Panc1 (cell line): ENCODE results near the gene NLRP6. TPM values are rescaled to one million over a fixed set of nuclear protein-coding genes. Genes with fewer than 3 reads are reported as not detected.

Experiments used
- ATAC-seq: fragments of 200-7000 bp; cut with Tn5 transposase; 2 replicates; pipeline ENCODE4 v1.9.1; 2020; ENCODE audit warnings: mild to moderate bottlenecking, moderate library complexity
- BruUV-seq: library from RNA; stranded (reverse); fragments of 400-500 nt; replicated peaks from 2 replicates; lab custom pipeline; 2021; lab: Mats Ljungman, UMichigan
- CTCF ChIA-PET: fragments of 300-600 bp; sonication (Branson Sonifier 250); formaldehyde crosslinking; loops from one replicate; lab custom pipeline; 2022; ENCODE audit warnings: antibody characterized with exemption; lab: Charles Lee
- POLR2A ChIA-PET: fragments of 300-600 bp; sonication (Branson Sonifier 250); formaldehyde crosslinking; loops from one replicate; lab custom pipeline; 2022; ENCODE audit warnings: antibody characterized with exemption; lab: Charles Lee
- DNase-seq: peaks from one replicate; pipeline ENCODE4 v3.0.0-alpha.2; 2010; ENCODE audit warnings: low read depth, low spot score
- H3K27ac ChIP-seq: 2 replicates; pipeline ENCODE4 v1.5.1; 2011; ENCODE audit warnings: mild to moderate bottlenecking, low read length, inconsistent platforms
- H3K27me3 ChIP-seq: fragments of 200-500 bp; sonication (Bioruptor generic); 2 replicates; pipeline ENCODE4 v1.6.0; 2014; ENCODE audit warnings: low read length, inconsistent platforms; ENCODE audit not compliant: control insufficient read depth, insufficient read depth
- H3K36me3 ChIP-seq: fragments of 200-500 bp; sonication (Bioruptor generic); 2 replicates; pipeline ENCODE4 v1.5.1; 2014; ENCODE audit warnings: inconsistent platforms, mild to moderate bottlenecking, low read length, moderate library complexity; ENCODE audit not compliant: control insufficient read depth, insufficient read depth
- H3K4me1 ChIP-seq: 2 replicates; pipeline ENCODE4 v1.5.1; 2011; ENCODE audit warnings: inconsistent platforms, mild to moderate bottlenecking, low read length, moderate library complexity; ENCODE audit not compliant: control insufficient read depth, insufficient read depth
- H3K4me3 ChIP-seq, 2 experiments: 2 replicates each; pipeline ENCODE4 v1.5.1; 2011 to 2012; ENCODE audit warnings: low read depth in 2 of 2, low read length in 2 of 2, mild to moderate bottlenecking in 2 of 2, inconsistent platforms in 1 of 2, moderate library complexity in 1 of 2
- H3K9me3 ChIP-seq: fragments of 200-500 bp; sonication (Bioruptor generic); 2 replicates; pipeline ENCODE4 v1.5.1; 2014; ENCODE audit warnings: low read depth, mild to moderate bottlenecking, inconsistent platforms, low read length, moderate library complexity; ENCODE audit not compliant: control insufficient read depth, insufficient read depth
- POLR2AphosphoS5 ChIP-seq: IDR thresholded peaks from 2 replicates; pipeline ENCODE4 v1.6.1; 2012; ENCODE audit warnings: mild to moderate bottlenecking, low read depth, low read length, moderate library complexity
- SIN3A ChIP-seq: IDR thresholded peaks from 2 replicates; pipeline ENCODE4 v1.6.1; 2012; ENCODE audit warnings: low read depth, mild to moderate bottlenecking, low read length, moderate library complexity, borderline replicate concordance; ENCODE audit not compliant: insufficient read depth
- TCF7L2 ChIP-seq: IDR thresholded peaks from 2 replicates; pipeline ENCODE4 v1.6.1; 2011; ENCODE audit warnings: mild to moderate bottlenecking, low read depth, low read length, inconsistent platforms
- in situ Hi-C: cut with HindIII; loops from 2 replicates; pipeline ENCODE4 v1.10.0; 2016; ENCODE audit warnings: low sequenced_read_pairs, low pct_unique_long_range_greater_than_20kb
- intact Hi-C: fragments of 100-400 bp; cut with micrococcal nuclease; formaldehyde crosslinking; loops from one replicate; pipeline ENCODE4 v1.10.0; 2022; ENCODE audit not compliant: unreplicated experiment
- total RNA-seq: library from RNA; stranded (reverse); gene quantifications from one replicate; pipeline ENCODE4 v1.2.1, GENCODE V29; 2021; ENCODE audit not compliant: unreplicated experiment
- TF ChIP-seq, protein P1 (sequence below), 2 experiments: IDR thresholded peaks; 2 replicates each; pipeline ENCODE4 v1.6.1; 2011 to 2012; ENCODE audit warnings: low read depth in 2 of 2, control low read depth in 1 of 2, low read length in 1 of 2, mild to moderate bottlenecking in 1 of 2, moderate library complexity in 1 of 2; ENCODE audit not compliant: insufficient read depth in 1 of 2
- TF ChIP-seq, protein P2 (sequence below): fragments of 450-650 bp; IDR thresholded peaks from 2 replicates; pipeline ENCODE4 v1.5.1; 2017; ENCODE audit warnings: mild to moderate bottlenecking

Gene NLRP6
- total RNA-seq, 1 experiment from 2014 or later, result 0.59 TPM

DNA sequence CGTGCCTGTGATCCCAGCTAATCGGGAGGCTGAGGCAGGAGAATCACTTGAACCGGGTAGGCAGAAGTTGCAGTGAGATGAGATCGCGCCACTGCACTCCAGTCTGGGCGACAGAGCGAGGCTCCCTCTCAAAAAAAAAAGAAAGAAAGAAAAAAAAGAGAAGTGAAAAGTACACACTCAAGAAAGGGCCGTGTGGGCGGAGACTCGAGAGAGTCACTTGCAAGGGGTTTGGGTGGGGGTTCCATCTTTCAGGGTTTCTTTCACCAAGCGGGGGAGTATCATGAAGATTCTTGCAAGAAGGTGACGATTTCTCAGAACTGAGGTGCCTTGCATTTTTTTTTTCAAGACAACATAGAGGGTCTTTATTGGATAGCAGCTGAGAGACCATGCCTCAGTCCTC lies 25.2 kb downstream of the NLRP6 start:
- in situ Hi-C loops (no loop called here), intact Hi-C loops (no loop called here)
- CTCF ChIA-PET, result no interaction called here
- TF ChIP-seq, protein P1, sequence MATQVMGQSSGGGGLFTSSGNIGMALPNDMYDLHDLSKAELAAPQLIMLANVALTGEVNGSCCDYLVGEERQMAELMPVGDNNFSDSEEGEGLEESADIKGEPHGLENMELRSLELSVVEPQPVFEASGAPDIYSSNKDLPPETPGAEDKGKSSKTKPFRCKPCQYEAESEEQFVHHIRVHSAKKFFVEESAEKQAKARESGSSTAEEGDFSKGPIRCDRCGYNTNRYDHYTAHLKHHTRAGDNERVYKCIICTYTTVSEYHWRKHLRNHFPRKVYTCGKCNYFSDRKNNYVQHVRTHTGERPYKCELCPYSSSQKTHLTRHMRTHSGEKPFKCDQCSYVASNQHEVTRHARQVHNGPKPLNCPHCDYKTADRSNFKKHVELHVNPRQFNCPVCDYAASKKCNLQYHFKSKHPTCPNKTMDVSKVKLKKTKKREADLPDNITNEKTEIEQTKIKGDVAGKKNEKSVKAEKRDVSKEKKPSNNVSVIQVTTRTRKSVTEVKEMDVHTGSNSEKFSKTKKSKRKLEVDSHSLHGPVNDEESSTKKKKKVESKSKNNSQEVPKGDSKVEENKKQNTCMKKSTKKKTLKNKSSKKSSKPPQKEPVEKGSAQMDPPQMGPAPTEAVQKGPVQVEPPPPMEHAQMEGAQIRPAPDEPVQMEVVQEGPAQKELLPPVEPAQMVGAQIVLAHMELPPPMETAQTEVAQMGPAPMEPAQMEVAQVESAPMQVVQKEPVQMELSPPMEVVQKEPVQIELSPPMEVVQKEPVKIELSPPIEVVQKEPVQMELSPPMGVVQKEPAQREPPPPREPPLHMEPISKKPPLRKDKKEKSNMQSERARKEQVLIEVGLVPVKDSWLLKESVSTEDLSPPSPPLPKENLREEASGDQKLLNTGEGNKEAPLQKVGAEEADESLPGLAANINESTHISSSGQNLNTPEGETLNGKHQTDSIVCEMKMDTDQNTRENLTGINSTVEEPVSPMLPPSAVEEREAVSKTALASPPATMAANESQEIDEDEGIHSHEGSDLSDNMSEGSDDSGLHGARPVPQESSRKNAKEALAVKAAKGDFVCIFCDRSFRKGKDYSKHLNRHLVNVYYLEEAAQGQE (IDR thresholded peaks at IDR 0.05; ENCODE audit: insufficient read depth in 1 of 2, low read depth in 2 of 2, low read length in 1 of 2), result no peak
- TF ChIP-seq POLR2AphosphoS5 (no peak), SIN3A (no peak), TCF7L2 (no peak)
- TF ChIP-seq, protein P2, sequence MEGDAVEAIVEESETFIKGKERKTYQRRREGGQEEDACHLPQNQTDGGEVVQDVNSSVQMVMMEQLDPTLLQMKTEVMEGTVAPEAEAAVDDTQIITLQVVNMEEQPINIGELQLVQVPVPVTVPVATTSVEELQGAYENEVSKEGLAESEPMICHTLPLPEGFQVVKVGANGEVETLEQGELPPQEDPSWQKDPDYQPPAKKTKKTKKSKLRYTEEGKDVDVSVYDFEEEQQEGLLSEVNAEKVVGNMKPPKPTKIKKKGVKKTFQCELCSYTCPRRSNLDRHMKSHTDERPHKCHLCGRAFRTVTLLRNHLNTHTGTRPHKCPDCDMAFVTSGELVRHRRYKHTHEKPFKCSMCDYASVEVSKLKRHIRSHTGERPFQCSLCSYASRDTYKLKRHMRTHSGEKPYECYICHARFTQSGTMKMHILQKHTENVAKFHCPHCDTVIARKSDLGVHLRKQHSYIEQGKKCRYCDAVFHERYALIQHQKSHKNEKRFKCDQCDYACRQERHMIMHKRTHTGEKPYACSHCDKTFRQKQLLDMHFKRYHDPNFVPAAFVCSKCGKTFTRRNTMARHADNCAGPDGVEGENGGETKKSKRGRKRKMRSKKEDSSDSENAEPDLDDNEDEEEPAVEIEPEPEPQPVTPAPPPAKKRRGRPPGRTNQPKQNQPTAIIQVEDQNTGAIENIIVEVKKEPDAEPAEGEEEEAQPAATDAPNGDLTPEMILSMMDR, result no peak
- no peaks in the 10 kb centered on the region for H3K9me3 ChIP-seq
- no peak overlapping the region for H3K27ac ChIP-seq
- H3K4me1 ChIP-seq, result peaks cover 48% of the 10 kb centered on the region
- H3K27me3 ChIP-seq, result no peaks in the 10 kb centered on the region
- no peak for DNase-seq
- no peak for ATAC-seq
- no TSS peak for BruUV-seq
- no peak overlapping the region for H3K4me3 ChIP-seq
- H3K36me3 ChIP-seq, result no peaks in the 10 kb centered on the region
- POLR2A ChIA-PET, result no interaction called here

DNA sequence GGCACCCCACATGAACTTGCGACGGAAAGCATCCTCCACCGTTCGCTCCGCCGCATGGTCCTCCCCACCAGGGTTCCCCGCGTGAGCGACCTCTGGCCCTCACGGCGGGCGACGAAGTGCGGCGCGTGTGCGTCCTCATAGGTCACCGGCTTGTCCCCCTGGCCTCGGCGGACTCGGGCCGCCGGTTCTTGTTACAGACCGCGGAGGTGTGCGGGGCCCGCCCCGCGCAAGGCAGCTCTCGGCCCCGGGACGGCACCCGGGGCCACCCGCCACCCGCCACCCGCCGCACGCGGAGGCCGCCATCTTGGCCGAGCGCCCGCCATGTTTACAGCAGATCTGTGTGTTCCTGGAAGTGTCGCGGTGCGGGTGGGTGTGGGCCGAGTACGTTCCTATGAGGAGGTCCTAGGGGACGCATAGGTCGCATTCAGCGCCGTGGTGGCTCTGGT lies 25.9 kb downstream of the NLRP6 start:
- intact Hi-C loops (no loop called here), in situ Hi-C loops (no loop called here)
- Histone ChIP-seq H3K27me3 (no peaks in the 10 kb centered on the region), H3K36me3 (no peaks in the 10 kb centered on the region), H3K4me3 (no peak overlapping the region), H3K27ac (no peak overlapping the region), H3K4me1 (peaks cover 45% of the 10 kb centered on the region), H3K9me3 (no peaks in the 10 kb centered on the region)
- no peak for DNase-seq
- POLR2A ChIA-PET, result interaction anchor here (0.7 kb wide), 1 partner anchor 67 kb away, joined by 17 read pairs; no protein-coding TSS in a partner anchor
- BruUV-seq, result no TSS peak
- TF ChIP-seq POLR2AphosphoS5, result no peak
- TF ChIP-seq TCF7L2, result no peak
- TF ChIP-seq, protein P2, result no peak
- TF ChIP-seq, protein P1 (IDR thresholded peaks at IDR 0.05; ENCODE audit: insufficient read depth in 1 of 2, low read depth in 2 of 2, low read length in 1 of 2), result no peak
- TF ChIP-seq SIN3A, result no peak
- ATAC-seq, result no peak
- CTCF ChIA-PET, result interaction anchor here (1.1 to 1.3 kb wide), 2 partner anchors 23 to 64 kb away, joined by 3 to 14 read pairs; no protein-coding TSS in a partner anchor
